ENCODE results near the gene CHST13. TPM values are rescaled to one million over a fixed set of nuclear protein-coding genes. Genes with fewer than 3 reads are reported as not detected.

The CHST13 gene
- total RNA-seq, 1 donor: 36.4 TPM

GRCh38 chr3:126487151-126487771, 36.7 kb upstream of the CHST13 start:
- peak in 2 of 3 donors; percentile 30 to 57 for DNase-seq (ENCODE audit: low read depth in 2 of 3, low spot score in 2 of 3)

GRCh38 chr3:126488185-126488584, 35.8 kb upstream of the CHST13 start:
- DNase-seq (ENCODE audit: low read depth in 2 of 3, low spot score in 2 of 3): no peak

GRCh38 chr3:126488886-126489569, 34.9 kb upstream of the CHST13 start:
- DNase-seq (ENCODE audit: low read depth in 2 of 3, low spot score in 2 of 3): no peak

- DNase-seq (ENCODE audit: low read depth in 2 of 3, low spot score in 2 of 3): no peak
Observed at GRCh38 chr3:126490619-126491018, 33.3 kb upstream of the CHST13 start.

- no peak for DNase-seq (ENCODE audit: low read depth in 2 of 3, low spot score in 2 of 3)
Observed at GRCh38 chr3:126491221-126492013, 32.5 kb upstream of the CHST13 start.

GRCh38 chr3:126493051-126493450, 30.9 kb upstream of the CHST13 start:
- no peak for DNase-seq (ENCODE audit: low read depth in 2 of 3, low spot score in 2 of 3)

GRCh38 chr3:126493739-126494138, 30.2 kb upstream of the CHST13 start:
- peak in 2 of 3 donors; percentile 26 to 60 for DNase-seq (ENCODE audit: low read depth in 2 of 3, low spot score in 2 of 3)

- DNase-seq (ENCODE audit: low read depth in 2 of 3, low spot score in 2 of 3): no peak
Observed at GRCh38 chr3:126494204-126494969, 29.6 kb upstream of the CHST13 start.

- DNase-seq (ENCODE audit: low read depth in 2 of 3, low spot score in 2 of 3): no peak
Observed at GRCh38 chr3:126494970-126495230, 29.1 kb upstream of the CHST13 start.

- DNase-seq (ENCODE audit: low read depth in 2 of 3, low spot score in 2 of 3): no peak
Observed at GRCh38 chr3:126495786-126496185, 28.2 kb upstream of the CHST13 start.

- DNase-seq (ENCODE audit: low read depth in 2 of 3, low spot score in 2 of 3): peak in 1 of 3 donors; percentile 53
Observed at GRCh38 chr3:126496894-126497850, 26.8 kb upstream of the CHST13 start.

GRCh38 chr3:126497956-126498355, 26.0 kb upstream of the CHST13 start:
- no peak for DNase-seq (ENCODE audit: low read depth in 2 of 3, low spot score in 2 of 3)

- no peak for DNase-seq (ENCODE audit: low read depth in 2 of 3, low spot score in 2 of 3)
Observed at GRCh38 chr3:126498461-126498860, 25.5 kb upstream of the CHST13 start.

- no peak for DNase-seq (ENCODE audit: low read depth in 2 of 3, low spot score in 2 of 3)
Observed at GRCh38 chr3:126498929-126499328, 25.0 kb upstream of the CHST13 start.

- no peak for DNase-seq (ENCODE audit: low read depth in 2 of 3, low spot score in 2 of 3)
Observed at GRCh38 chr3:126499401-126499800, 24.6 kb upstream of the CHST13 start.

- no peak for DNase-seq (ENCODE audit: low read depth in 2 of 3, low spot score in 2 of 3)
Observed at GRCh38 chr3:126500016-126500415, 23.9 kb upstream of the CHST13 start.

GRCh38 chr3:126501054-126501453, 22.9 kb upstream of the CHST13 start:
- DNase-seq (ENCODE audit: low read depth in 2 of 3, low spot score in 2 of 3): no peak

- no peak for DNase-seq (ENCODE audit: low read depth in 2 of 3, low spot score in 2 of 3)
Observed at GRCh38 chr3:126501736-126502135, 22.2 kb upstream of the CHST13 start.

GRCh38 chr3:126502656-126503055, 21.3 kb upstream of the CHST13 start:
- DNase-seq (ENCODE audit: low read depth in 2 of 3, low spot score in 2 of 3): no peak

GRCh38 chr3:126503701-126504100, 20.3 kb upstream of the CHST13 start:
- no peak for DNase-seq (ENCODE audit: low read depth in 2 of 3, low spot score in 2 of 3)
